HEK293 (cell line): ENCODE results near the gene HMGA1.

Source experiments
- CTCF ChIA-PET: fragments of 350-600 bp; formaldehyde crosslinking; extraction: SDS; loops from one replicate; lab custom pipeline; 2021; ENCODE audit warnings: antibody characterized with exemption; lab: Yijun Ruan, JAX
- POLR2A ChIA-PET: fragments of 300-600 bp; formaldehyde crosslinking; extraction: SDS; loops from one replicate; lab custom pipeline; 2020; ENCODE audit warnings: antibody characterized with exemption, inconsistent platforms; lab: Yijun Ruan, JAX
- H3K27ac ChIP-seq: fragments of 200-500 bp; sonication (Bioruptor generic); 2 replicates; pipeline ENCODE4 v1.5.1; 2014; ENCODE audit warnings: low read depth, low read length, control low read depth, inconsistent platforms; ENCODE audit errors: extremely low read depth
- H3K36me3 ChIP-seq, 2 experiments: fragments of 200-500 bp in 1 of 2; sonication (Bioruptor generic) in 1 of 2; 1 replicate in 1 of 2; 2 replicates in 1 of 2; pipeline ENCODE4 v1.5.1; 2014 to 2017; ENCODE audit warnings: inconsistent platforms in 2 of 2, low read length in 2 of 2; ENCODE audit not compliant: control insufficient read depth in 2 of 2, insufficient read depth in 1 of 2
- H3K4me1 ChIP-seq: fragments of 200-500 bp; sonication (Bioruptor generic); 2 replicates; pipeline ENCODE4 v1.5.1; 2014; ENCODE audit warnings: mild to moderate bottlenecking, low read length, inconsistent platforms; ENCODE audit not compliant: control insufficient read depth, insufficient read depth
- H3K4me3 ChIP-seq: 2 replicates; pipeline ENCODE4 v1.5.1; 2011; ENCODE audit warnings: low read depth, mild to moderate bottlenecking, control low read depth, low read length, moderate library complexity
- H3K9me3 ChIP-seq: fragments of 200-500 bp; sonication (Bioruptor generic); 2 replicates; pipeline ENCODE4 v1.5.1; 2014; ENCODE audit warnings: low read depth, low read length, inconsistent platforms; ENCODE audit not compliant: control insufficient read depth, insufficient read depth
- GLIS1 ChIP-seq: fragments of 450-650 bp; formaldehyde crosslinking; IDR thresholded peaks from 2 replicates; pipeline ENCODE4 v1.5.1; 2016; ENCODE audit warnings: missing biosample characterization, missing genetic modification characterization
- SP3 ChIP-seq: fragments of 450-650 bp; formaldehyde crosslinking; IDR thresholded peaks from 2 replicates; pipeline ENCODE4 v1.5.1; 2016; ENCODE audit warnings: missing biosample characterization, missing genetic modification characterization
- ZBTB17 ChIP-seq: fragments of 450-650 bp; formaldehyde crosslinking; IDR thresholded peaks from 2 replicates; pipeline ENCODE4 v1.5.1; 2016; ENCODE audit warnings: missing biosample characterization, missing genetic modification characterization
- ZIC2 ChIP-seq: fragments of 450-650 bp; formaldehyde crosslinking; IDR thresholded peaks from 2 replicates; pipeline ENCODE4 v1.5.1; 2016; ENCODE audit warnings: missing biosample characterization, missing genetic modification characterization
- ZNF169 ChIP-seq: fragments of 450-650 bp; formaldehyde crosslinking; IDR thresholded peaks from 2 replicates; pipeline ENCODE4 v1.5.1; 2016; ENCODE audit warnings: missing biosample characterization, missing genetic modification characterization
- ZNF174 ChIP-seq: fragments of 450-650 bp; formaldehyde crosslinking; IDR thresholded peaks from 2 replicates; pipeline ENCODE4 v1.5.0; 2017; ENCODE audit warnings: missing biosample characterization, mild to moderate bottlenecking, missing genetic modification characterization
- ZNF274 ChIP-seq, 2 experiments: fragments of 200-500 bp in 1 of 2; fragments of 450-650 bp in 1 of 2; sonication (Bioruptor generic) in 1 of 2; formaldehyde crosslinking in 1 of 2; IDR thresholded peaks; 2 replicates each; pipeline versions ENCODE4 v1.5.1 to v1.6.1; 2014 to 2016; ENCODE audit warnings: borderline replicate concordance in 1 of 2, inconsistent platforms in 1 of 2, low read length in 1 of 2, missing biosample characterization in 1 of 2, missing genetic modification characterization in 1 of 2
- ZNF324 ChIP-seq: fragments of 450-650 bp; formaldehyde crosslinking; IDR thresholded peaks from 2 replicates; pipeline ENCODE4 v1.5.1; 2016; ENCODE audit warnings: missing biosample characterization, missing genetic modification characterization
- ZNF621 ChIP-seq: fragments of 450-650 bp; formaldehyde crosslinking; IDR thresholded peaks from 2 replicates; pipeline ENCODE4 v1.5.1; 2017; ENCODE audit warnings: missing biosample characterization, missing genetic modification characterization
- ZNF785 ChIP-seq: fragments of 450-650 bp; formaldehyde crosslinking; IDR thresholded peaks from 2 replicates; pipeline ENCODE4 v1.5.1; 2016; ENCODE audit warnings: missing biosample characterization, missing genetic modification characterization
- TF ChIP-seq, protein P1 (sequence below): fragments of 450-650 bp; formaldehyde crosslinking; IDR thresholded peaks from 2 replicates; pipeline ENCODE4 v1.5.1; 2016; ENCODE audit warnings: missing biosample characterization, missing genetic modification characterization
- TF ChIP-seq, protein P2 (sequence below): fragments of 450-650 bp; formaldehyde crosslinking; IDR thresholded peaks from 2 replicates; pipeline ENCODE4 v1.5.1; 2016; ENCODE audit warnings: missing biosample characterization, missing genetic modification characterization
- TF ChIP-seq, protein P3 (sequence below): fragments of 450-650 bp; formaldehyde crosslinking; IDR thresholded peaks from 2 replicates; pipeline ENCODE4 v1.5.1; 2016; ENCODE audit warnings: missing biosample characterization, missing genetic modification characterization, low read depth
- TF ChIP-seq, protein P4 (sequence below): fragments of 450-650 bp; formaldehyde crosslinking; IDR thresholded peaks from 2 replicates; pipeline ENCODE4 v1.5.1; 2016; ENCODE audit warnings: missing biosample characterization, missing genetic modification characterization

The HMGA1 gene

DNA sequence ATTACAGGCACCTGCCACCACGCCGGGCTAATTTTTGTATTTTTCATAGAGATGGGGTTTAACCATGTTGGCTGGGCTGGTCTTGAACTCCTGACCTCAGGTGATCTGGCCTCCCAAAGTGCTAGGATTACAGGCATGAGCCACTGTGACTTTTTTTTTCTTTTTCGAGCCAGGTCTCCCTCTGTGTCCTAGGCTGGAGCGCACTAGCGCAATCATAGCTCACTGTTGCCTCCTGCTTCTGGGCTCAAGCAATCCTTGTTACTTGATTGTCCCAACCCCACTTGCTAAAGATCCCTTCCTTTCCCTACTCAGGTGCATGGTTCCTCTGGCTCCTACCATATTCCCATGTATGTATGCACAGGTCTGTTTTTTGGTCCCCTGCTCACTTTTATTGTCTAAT lies 39.5 kb downstream of the HMGA1 start (continued):
- TF ChIP-seq ZNF324 (tag by site-specific recombination), result no peak
- TF ChIP-seq, protein P1, sequence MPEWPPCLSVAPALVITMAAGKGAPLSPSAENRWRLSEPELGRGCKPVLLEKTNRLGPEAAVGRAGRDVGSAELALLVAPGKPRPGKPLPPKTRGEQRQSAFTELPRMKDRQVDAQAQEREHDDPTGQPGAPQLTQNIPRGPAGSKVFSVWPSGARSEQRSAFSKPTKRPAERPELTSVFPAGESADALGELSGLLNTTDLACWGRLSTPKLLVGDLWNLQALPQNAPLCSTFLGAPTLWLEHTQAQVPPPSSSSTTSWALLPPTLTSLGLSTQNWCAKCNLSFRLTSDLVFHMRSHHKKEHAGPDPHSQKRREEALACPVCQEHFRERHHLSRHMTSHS (tag by site-specific recombination), result no peak
- TF ChIP-seq ZNF174 (tag by site-specific recombination), result no peak
- TF ChIP-seq ZIC2 (tag by site-specific recombination), result no peak
- TF ChIP-seq, protein P2, sequence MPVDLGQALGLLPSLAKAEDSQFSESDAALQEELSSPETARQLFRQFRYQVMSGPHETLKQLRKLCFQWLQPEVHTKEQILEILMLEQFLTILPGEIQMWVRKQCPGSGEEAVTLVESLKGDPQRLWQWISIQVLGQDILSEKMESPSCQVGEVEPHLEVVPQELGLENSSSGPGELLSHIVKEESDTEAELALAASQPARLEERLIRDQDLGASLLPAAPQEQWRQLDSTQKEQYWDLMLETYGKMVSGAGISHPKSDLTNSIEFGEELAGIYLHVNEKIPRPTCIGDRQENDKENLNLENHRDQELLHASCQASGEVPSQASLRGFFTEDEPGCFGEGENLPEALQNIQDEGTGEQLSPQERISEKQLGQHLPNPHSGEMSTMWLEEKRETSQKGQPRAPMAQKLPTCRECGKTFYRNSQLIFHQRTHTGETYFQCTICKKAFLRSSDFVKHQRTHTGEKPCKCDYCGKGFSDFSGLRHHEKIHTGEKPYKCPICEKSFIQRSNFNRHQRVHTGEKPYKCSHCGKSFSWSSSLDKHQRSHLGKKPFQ (tag by site-specific recombination), result no peak
- TF ChIP-seq, protein P3, sequence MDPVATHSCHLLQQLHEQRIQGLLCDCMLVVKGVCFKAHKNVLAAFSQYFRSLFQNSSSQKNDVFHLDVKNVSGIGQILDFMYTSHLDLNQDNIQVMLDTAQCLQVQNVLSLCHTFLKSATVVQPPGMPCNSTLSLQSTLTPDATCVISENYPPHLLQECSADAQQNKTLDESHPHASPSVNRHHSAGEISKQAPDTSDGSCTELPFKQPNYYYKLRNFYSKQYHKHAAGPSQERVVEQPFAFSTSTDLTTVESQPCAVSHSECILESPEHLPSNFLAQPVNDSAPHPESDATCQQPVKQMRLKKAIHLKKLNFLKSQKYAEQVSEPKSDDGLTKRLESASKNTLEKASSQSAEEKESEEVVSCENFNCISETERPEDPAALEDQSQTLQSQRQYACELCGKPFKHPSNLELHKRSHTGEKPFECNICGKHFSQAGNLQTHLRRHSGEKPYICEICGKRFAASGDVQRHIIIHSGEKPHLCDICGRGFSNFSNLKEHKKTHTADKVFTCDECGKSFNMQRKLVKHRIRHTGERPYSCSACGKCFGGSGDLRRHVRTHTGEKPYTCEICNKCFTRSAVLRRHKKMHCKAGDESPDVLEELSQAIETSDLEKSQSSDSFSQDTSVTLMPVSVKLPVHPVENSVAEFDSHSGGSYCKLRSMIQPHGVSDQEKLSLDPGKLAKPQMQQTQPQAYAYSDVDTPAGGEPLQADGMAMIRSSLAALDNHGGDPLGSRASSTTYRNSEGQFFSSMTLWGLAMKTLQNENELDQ, result no peak
- no peak for TF ChIP-seq ZNF274 (IDR thresholded peaks at IDR 0.05; ENCODE audit: low read length)
- no peak for TF ChIP-seq ZNF274 (tag by site-specific recombination; IDR thresholded peaks at IDR 0.05; ENCODE audit: borderline replicate concordance)

DNA sequence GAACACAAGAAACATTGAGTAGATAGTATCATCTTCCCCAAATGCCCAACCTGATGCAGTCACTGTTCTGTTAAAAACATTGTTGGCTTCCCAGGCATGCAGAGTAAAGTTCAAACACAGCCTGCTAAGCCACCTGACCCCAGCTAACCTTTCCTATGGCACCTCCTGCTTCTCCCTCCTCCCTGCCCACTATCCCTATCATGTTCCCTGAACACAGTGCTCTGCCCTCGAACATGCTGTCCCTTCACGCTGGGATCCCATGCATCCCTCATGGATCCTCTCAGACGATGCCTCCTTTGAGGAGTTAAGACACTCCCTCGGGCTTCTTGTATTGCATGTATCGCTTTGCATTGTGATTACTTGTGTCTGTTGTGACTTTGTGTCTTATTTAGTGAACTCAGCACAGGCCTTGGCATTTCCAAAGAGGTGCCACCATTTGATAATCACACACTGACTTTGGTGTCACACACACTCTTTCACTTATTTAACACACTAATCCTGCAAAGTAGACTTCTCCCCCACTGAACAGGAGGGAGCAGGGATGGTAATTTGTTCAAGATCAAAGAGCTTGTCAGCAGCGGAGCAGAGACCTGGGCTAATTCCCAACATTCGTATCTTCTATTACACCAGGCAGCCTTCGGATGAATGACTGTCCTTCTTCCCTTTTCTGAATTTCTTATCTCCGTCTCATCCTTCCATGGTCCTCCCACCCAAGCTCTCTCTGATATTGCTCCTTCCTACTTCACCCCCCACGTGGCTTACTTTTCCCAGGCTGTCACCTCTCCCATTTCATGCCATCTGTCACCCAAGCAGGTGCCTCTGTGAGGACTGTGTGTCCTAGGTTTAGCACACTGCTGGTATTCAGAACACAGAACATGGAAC lies 40.4 kb downstream of the HMGA1 start:
- Histone ChIP-seq H3K9me3 (no peaks in the 10 kb centered on the region), H3K4me3 (no peak overlapping the region), H3K4me1 (no peaks in the 10 kb centered on the region), H3K36me3 (peaks cover 0 to 4% of the 10 kb centered on the region in 2 experiments; a peak in 1 of 3 replicates), H3K27ac (no peak overlapping the region)
- POLR2A ChIA-PET, result no interaction called here
- no peak for TF ChIP-seq ZNF621 (tag by site-specific recombination)
- peak; percentile 68 for TF ChIP-seq GLIS1 (tag by site-specific recombination)
- CTCF ChIA-PET, result interaction anchor here (0.5 to 1.4 kb wide), 4 partner anchors 9 to 455 kb away, joined by 3 to 6 read pairs (median 3); no protein-coding TSS in a partner anchor

DNA sequence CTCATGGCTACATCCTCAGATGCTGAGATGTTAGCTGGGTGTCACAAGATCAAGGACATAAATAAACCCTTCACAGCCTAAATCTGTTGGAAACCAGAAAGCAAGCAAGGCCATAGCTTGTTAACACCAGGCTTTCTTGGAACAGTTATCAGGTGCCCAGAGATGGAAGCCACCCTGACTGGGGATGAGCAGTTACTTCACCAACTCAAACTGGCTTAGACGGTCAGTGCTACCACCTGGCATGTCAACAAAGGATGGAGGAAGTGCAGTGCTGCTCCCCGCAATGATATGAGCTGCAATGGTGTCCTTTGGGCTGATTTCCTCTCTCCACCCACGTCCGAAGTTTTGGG lies 41.1 kb downstream of the HMGA1 start:
- no peaks in the 10 kb centered on the region for H3K9me3 ChIP-seq
- CTCF ChIA-PET, result interaction anchor here (0.5 kb wide), 1 partner anchor 455 kb away, joined by 3 read pairs; no protein-coding TSS in a partner anchor
- no peak overlapping the region for H3K27ac ChIP-seq
- H3K4me3 ChIP-seq, result no peak overlapping the region
- TF ChIP-seq, protein P2 (tag by site-specific recombination), result no peak
- TF ChIP-seq ZIC2 (tag by site-specific recombination), result no peak
- no peak for TF ChIP-seq SP3 (tag by site-specific recombination)
- no peak for TF ChIP-seq ZBTB17
- TF ChIP-seq, protein P4, sequence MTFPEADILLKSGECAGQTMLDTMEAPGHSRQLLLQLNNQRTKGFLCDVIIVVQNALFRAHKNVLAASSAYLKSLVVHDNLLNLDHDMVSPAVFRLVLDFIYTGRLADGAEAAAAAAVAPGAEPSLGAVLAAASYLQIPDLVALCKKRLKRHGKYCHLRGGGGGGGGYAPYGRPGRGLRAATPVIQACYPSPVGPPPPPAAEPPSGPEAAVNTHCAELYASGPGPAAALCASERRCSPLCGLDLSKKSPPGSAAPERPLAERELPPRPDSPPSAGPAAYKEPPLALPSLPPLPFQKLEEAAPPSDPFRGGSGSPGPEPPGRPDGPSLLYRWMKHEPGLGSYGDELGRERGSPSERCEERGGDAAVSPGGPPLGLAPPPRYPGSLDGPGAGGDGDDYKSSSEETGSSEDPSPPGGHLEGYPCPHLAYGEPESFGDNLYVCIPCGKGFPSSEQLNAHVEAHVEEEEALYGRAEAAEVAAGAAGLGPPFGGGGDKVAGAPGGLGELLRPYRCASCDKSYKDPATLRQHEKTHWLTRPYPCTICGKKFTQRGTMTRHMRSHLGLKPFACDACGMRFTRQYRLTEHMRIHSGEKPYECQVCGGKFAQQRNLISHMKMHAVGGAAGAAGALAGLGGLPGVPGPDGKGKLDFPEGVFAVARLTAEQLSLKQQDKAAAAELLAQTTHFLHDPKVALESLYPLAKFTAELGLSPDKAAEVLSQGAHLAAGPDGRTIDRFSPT (tag by site-specific recombination), result no peak
- no peak for TF ChIP-seq ZNF785 (tag by site-specific recombination)
- TF ChIP-seq ZNF169 (tag by site-specific recombination), result no peak
- no peaks in the 10 kb centered on the region for H3K4me1 ChIP-seq
- POLR2A ChIA-PET, result no interaction called here
- peaks cover 0 to 4% of the 10 kb centered on the region in 2 experiments; a peak in 1 of 3 replicates for H3K36me3 ChIP-seq
